ENCODE results near the gene KRTAP10-2. TPM values are rescaled to one million over a fixed set of nuclear protein-coding genes. Genes with fewer than 3 reads are reported as not detected.

The KRTAP10-2 gene
- total and polyA plus RNA-seq, 2 of the 4 experiments (the other 2 are of a cell fraction) = not detected

- TF ChIP-seq CTCF (conservative IDR thresholded peaks at IDR 0.05; ENCODE audit: low read depth, low read length) (no peak), MAFK (IDR thresholded peaks at IDR 0.05; ENCODE audit: low read depth, low read length) (no peak), RAD21 (IDR thresholded peaks at IDR 0.05; ENCODE audit: low read length) (no peak), ELK1 (IDR thresholded peaks at IDR 0.05; ENCODE audit: borderline replicate concordance, low read depth, low read length) (no peak), RCOR1 (IDR thresholded peaks at IDR 0.05; ENCODE audit: insufficient replicate concordance, low read length) (no peak)
These were observed 20.9 kb downstream of the KRTAP10-2 start (continued) for GRCh38 chr21:44530221-44530902.

All from IMR-90 (cell line).